PFSK-1 (cell line): ENCODE measurements around the gene C2orf72.

Experiments used
- FOXP2 ChIP-seq: optimal IDR thresholded peaks from 2 replicates; pipeline ENCODE3; 2011; ENCODE audit warnings: borderline replicate concordance, control low read depth, inconsistent platforms; ENCODE audit not compliant: insufficient read depth; ENCODE audit errors: extremely low read length, extremely low read depth
- POLR2AphosphoS5 ChIP-seq: IDR thresholded peaks from 2 replicates; pipeline ENCODE4 v1.6.1; 2012; ENCODE audit warnings: low read depth, mild to moderate bottlenecking, control low read depth, low read length, moderate library complexity
- SIN3A ChIP-seq: IDR thresholded peaks from 2 replicates; pipeline ENCODE4 v1.6.1; 2012; ENCODE audit warnings: mild to moderate bottlenecking, low read length, moderate library complexity, borderline replicate concordance; ENCODE audit not compliant: insufficient read depth
- TAF1 ChIP-seq: IDR thresholded peaks from 2 replicates; pipeline ENCODE4 v1.6.1; 2012; ENCODE audit warnings: low read length, control low read depth, borderline replicate concordance; ENCODE audit not compliant: insufficient read depth
- TF ChIP-seq, protein P1 (sequence below), 2 experiments: IDR thresholded peaks; 2 replicates each; pipeline versions ENCODE4 v1.6.1 to v1.8.0; 2011 to 2012; ENCODE audit warnings: low read depth in 2 of 2, low read length in 2 of 2, control low read depth in 1 of 2, inconsistent platforms in 1 of 2, mild to moderate bottlenecking in 1 of 2, moderate library complexity in 1 of 2; ENCODE audit not compliant: insufficient read depth in 1 of 2

The C2orf72 gene

DNA sequence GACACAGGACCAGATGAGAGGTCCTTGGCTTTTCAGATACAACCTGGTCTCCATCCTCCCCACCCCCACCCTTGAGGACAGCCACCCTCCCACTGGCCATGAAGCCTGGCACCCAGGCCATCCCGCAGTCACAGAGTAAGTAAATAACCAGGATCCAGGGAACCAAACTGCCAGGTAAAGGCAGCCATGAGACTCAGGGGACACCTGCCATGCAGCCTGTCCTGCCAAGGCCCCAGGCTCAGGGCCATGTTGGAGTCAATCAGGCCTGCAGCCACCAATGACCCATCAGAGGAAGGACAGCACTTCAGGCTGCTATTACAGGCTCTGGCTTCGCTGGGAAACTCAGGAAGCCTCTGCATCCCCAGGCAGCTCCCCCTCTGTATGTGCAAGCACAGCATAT, 25.8 kb upstream of the C2orf72 start:
- TF ChIP-seq, protein P1, sequence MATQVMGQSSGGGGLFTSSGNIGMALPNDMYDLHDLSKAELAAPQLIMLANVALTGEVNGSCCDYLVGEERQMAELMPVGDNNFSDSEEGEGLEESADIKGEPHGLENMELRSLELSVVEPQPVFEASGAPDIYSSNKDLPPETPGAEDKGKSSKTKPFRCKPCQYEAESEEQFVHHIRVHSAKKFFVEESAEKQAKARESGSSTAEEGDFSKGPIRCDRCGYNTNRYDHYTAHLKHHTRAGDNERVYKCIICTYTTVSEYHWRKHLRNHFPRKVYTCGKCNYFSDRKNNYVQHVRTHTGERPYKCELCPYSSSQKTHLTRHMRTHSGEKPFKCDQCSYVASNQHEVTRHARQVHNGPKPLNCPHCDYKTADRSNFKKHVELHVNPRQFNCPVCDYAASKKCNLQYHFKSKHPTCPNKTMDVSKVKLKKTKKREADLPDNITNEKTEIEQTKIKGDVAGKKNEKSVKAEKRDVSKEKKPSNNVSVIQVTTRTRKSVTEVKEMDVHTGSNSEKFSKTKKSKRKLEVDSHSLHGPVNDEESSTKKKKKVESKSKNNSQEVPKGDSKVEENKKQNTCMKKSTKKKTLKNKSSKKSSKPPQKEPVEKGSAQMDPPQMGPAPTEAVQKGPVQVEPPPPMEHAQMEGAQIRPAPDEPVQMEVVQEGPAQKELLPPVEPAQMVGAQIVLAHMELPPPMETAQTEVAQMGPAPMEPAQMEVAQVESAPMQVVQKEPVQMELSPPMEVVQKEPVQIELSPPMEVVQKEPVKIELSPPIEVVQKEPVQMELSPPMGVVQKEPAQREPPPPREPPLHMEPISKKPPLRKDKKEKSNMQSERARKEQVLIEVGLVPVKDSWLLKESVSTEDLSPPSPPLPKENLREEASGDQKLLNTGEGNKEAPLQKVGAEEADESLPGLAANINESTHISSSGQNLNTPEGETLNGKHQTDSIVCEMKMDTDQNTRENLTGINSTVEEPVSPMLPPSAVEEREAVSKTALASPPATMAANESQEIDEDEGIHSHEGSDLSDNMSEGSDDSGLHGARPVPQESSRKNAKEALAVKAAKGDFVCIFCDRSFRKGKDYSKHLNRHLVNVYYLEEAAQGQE (IDR thresholded peaks at IDR 0.05; ENCODE audit: insufficient read depth in 1 of 2, low read depth in 2 of 2, low read length in 2 of 2) = no peak
- TF ChIP-seq SIN3A (no peak), TAF1 (no peak), FOXP2 (no peak), POLR2AphosphoS5 (no peak)

DNA sequence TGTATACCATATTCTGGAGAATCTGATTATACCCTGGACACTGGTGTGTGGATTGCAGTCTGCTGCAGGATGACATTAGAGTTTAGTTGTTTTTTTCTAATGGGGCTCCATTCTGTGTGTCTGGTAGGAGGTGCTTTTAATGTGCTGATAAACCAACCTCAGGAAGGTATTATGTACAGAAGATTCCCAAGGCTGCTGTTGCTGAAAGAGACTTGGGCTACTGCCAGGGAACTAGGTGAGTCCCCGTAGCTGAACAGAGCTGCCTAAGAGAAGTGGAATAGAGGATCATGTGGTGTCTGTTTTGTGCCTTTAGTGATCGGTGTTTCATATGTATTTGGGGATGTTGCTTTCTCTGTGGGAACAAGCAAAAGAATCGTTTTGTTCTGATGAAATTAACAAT, 24.9 kb upstream of the C2orf72 start:
- TF ChIP-seq FOXP2 = no peak
- TF ChIP-seq SIN3A = no peak
- no peak for TF ChIP-seq TAF1
- TF ChIP-seq POLR2AphosphoS5 = no peak
- TF ChIP-seq, protein P1 (IDR thresholded peaks at IDR 0.05; ENCODE audit: insufficient read depth in 1 of 2, low read depth in 2 of 2, low read length in 2 of 2) = no peak

DNA sequence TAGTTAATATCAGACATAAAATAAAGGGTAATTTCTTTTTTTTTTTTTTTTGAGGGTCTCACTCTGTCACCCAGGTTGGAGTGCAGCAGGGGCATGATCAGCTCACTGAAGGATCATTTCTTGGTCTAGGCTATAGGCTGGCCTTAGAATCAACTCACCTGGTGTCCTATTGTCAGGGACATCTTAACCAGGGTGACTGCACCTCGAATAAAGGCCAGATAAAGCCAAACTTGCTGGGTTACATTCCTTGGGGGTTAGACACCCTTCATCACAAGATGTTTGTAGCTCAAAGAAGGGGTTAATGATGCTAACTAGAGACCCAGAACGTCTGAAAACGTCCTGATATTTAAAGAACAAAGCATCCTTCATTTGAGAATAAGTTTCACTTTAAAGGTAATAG, 23.5 kb upstream of the C2orf72 start:
- TF ChIP-seq, protein P1 (IDR thresholded peaks at IDR 0.05; ENCODE audit: insufficient read depth in 1 of 2, low read depth in 2 of 2, low read length in 2 of 2) = no peak
- no peak for TF ChIP-seq FOXP2
- no peak for TF ChIP-seq TAF1
- no peak for TF ChIP-seq POLR2AphosphoS5
- TF ChIP-seq SIN3A = no peak

DNA sequence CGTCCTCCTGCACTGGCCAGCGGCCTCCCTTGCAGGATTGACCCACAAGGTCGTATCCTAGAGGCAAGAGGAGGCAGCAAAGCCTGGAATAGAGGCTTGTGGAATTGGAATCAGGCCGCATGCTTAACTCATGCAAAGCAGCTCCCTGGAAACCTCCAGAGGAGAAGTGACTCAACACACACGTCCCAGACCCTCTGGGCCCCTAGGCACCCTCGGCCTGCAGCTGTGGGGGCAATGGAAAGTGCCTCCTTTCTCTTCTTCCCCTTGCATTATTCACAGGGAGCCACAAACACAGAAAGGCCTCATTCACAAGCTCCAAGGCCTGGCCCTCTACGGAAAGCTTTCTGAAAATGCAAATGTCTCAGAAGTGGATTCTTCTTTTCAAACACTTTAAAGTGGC, 21.8 kb upstream of the C2orf72 start:
- TF ChIP-seq, protein P1 (IDR thresholded peaks at IDR 0.05; ENCODE audit: insufficient read depth in 1 of 2, low read depth in 2 of 2, low read length in 2 of 2) = no peak
- TF ChIP-seq SIN3A (no peak), POLR2AphosphoS5 (no peak), FOXP2 (no peak)

DNA sequence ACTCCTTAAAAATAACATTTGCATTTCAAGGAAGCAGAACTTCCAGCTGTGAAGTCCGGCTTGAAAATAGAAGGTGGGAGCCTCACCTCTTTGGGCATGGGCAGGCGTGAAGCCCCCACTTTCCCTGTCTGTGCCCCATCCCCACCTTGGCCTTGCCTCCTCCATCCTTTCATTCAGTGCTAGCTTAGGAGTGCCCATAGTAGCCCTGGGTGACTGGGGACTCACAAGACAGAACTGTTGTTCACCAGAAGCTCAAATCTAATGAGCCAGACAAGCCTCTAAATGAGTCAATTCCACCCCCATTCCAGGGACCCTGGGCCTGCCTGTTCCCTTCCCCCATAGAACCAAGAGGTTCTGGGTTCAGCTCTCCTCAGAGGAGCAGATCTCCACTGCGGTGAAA, 21.4 kb upstream of the C2orf72 start:
- TF ChIP-seq FOXP2 (no peak), TAF1 (no peak), SIN3A (no peak), POLR2AphosphoS5 (no peak)
- TF ChIP-seq, protein P1 (IDR thresholded peaks at IDR 0.05; ENCODE audit: insufficient read depth in 1 of 2, low read depth in 2 of 2, low read length in 2 of 2) = no peak
